KG1 (cell line): Measurements from ENCODE around the gene STX1A.
"Not testable (repeated sequence)": the region's sequence is repeated elsewhere in the genome, so short reads cannot be mapped to it uniquely, and the experiment has no call there.

Experiments used
- DNase-seq: peaks from one replicate; lab custom pipeline; 2025; lab: John Stamatoyannopoulos, UW

STX1A gene

GRCh38 chr7:73683056-73683787, 36.2 kb downstream of the STX1A start, which contains the start of the genes BUD23 and DNAJC30:
Gene BUD23, plus strand, starts transcription at chr7:73683597. Its CDS starts 29 bp downstream, at chr7:73683626.
Gene DNAJC30, minus strand, starts transcription at chr7:73683453. Its CDS starts 30 bp downstream, at chr7:73683423.
- DNase-seq: peak; percentile 85

- no peak for DNase-seq
Observed at GRCh38 chr7:73682745-73683055, 36.8 kb downstream of the STX1A start.

GRCh38 chr7:73681031-73681430, 38.4 kb downstream of the STX1A start:
- no peak for DNase-seq

- no peak for DNase-seq
Observed at GRCh38 chr7:73680501-73680900, 39.0 kb downstream of the STX1A start.

GRCh38 chr7:73679709-73680108, 39.8 kb downstream of the STX1A start:
- no peak for DNase-seq

- DNase-seq: no peak
Observed at GRCh38 chr7:73678862-73679261, 40.6 kb downstream of the STX1A start.

- DNase-seq: not testable (repeated sequence)
Observed at GRCh38 chr7:73676062-73676461, 43.4 kb downstream of the STX1A start.

- no peak for DNase-seq
Observed at GRCh38 chr7:73674468-73675124, 44.9 kb downstream of the STX1A start.

- no peak for DNase-seq
Observed at GRCh38 chr7:73671857-73672445, 47.5 kb downstream of the STX1A start.

- DNase-seq: no peak
Observed at GRCh38 chr7:73671322-73671661, 48.2 kb downstream of the STX1A start.

GRCh38 chr7:73669858-73670385, 49.5 kb downstream of the STX1A start:
- no peak for DNase-seq

- no peak for DNase-seq
Observed at GRCh38 chr7:73669288-73669701, 50.2 kb downstream of the STX1A start.

GRCh38 chr7:73668886-73669230, 50.6 kb downstream of the STX1A start:
- no peak for DNase-seq

- DNase-seq: no peak
Observed at GRCh38 chr7:73668103-73668885, 51.2 kb downstream of the STX1A start.

GRCh38 chr7:73667344-73668102, 51.9 kb downstream of the STX1A start, which contains the start of gene VPS37D:
Gene VPS37D, plus strand, starts transcription at chr7:73667831. Its CDS starts 128 bp downstream, at chr7:73667959.
- DNase-seq: peak; percentile 68

GRCh38 chr7:73663033-73663432, 56.4 kb downstream of the STX1A start:
- no peak for DNase-seq

- DNase-seq: not testable (repeated sequence)
Observed at GRCh38 chr7:73660594-73660993, 58.9 kb downstream of the STX1A start.

GRCh38 chr7:73659983-73660382, 59.5 kb downstream of the STX1A start:
- no peak for DNase-seq

- DNase-seq: not testable (repeated sequence)
Observed at GRCh38 chr7:73655309-73655708, 64.2 kb downstream of the STX1A start.

GRCh38 chr7:73652541-73652949, 66.9 kb downstream of the STX1A start:
- no peak for DNase-seq

GRCh38 chr7:73650524-73650923, 68.9 kb downstream of the STX1A start:
- DNase-seq: no peak
